Suppressor macrophage (primary cell): ENCODE measurements around the gene COTL1.
"Not testable (repeated sequence)": the region's sequence is repeated elsewhere in the genome, so short reads cannot be mapped to it uniquely, and the experiment has no call there.

Source experiments
- DNase-seq, 4 experiments: peaks; one replicate each; pipeline ENCODE4 v3.0.0-alpha.2; 2020 to 2022

The COTL1 gene

GRCh38 chr16:84643180-84643583 lies 25.3 kb upstream of the COTL1 start:
- peak; percentile 73 to 89 (median 84) for DNase-seq

GRCh38 chr16:84641643-84642358 lies 23.9 kb upstream of the COTL1 start:
- no peak for DNase-seq

- DNase-seq: no peak
Measured at GRCh38 chr16:84640145-84640544, 22.3 kb upstream of the COTL1 start.

- DNase-seq: no peak
Measured at GRCh38 chr16:84638231-84638806, 20.4 kb upstream of the COTL1 start.

- DNase-seq: peak in 1 of 4 experiments; percentile 25
Measured at GRCh38 chr16:84637709-84638108, 19.8 kb upstream of the COTL1 start.

GRCh38 chr16:84635702-84636101 lies 17.8 kb upstream of the COTL1 start:
- no peak for DNase-seq

GRCh38 chr16:84633622-84634021 lies 15.7 kb upstream of the COTL1 start:
- DNase-seq: no peak

GRCh38 chr16:84632862-84633261 lies 15.0 kb upstream of the COTL1 start:
- not testable (repeated sequence) for DNase-seq

GRCh38 chr16:84631886-84632285 lies 14.0 kb upstream of the COTL1 start:
- DNase-seq: peak in 3 of 4 experiments; percentile 50 to 74 (median 55)

GRCh38 chr16:84631153-84631466 lies 13.2 kb upstream of the COTL1 start:
- DNase-seq: no peak

GRCh38 chr16:84630446-84631152 lies 12.7 kb upstream of the COTL1 start:
- DNase-seq: no peak

- no peak for DNase-seq
Measured at GRCh38 chr16:84630009-84630408, 12.1 kb upstream of the COTL1 start.

GRCh38 chr16:84629580-84629979 lies 11.7 kb upstream of the COTL1 start:
- DNase-seq: no peak

GRCh38 chr16:84628226-84628731 lies 10.4 kb upstream of the COTL1 start:
- DNase-seq: no peak

GRCh38 chr16:84625556-84625955 lies 7.7 kb upstream of the COTL1 start:
- no peak for DNase-seq

- not testable (repeated sequence) for DNase-seq
Measured at GRCh38 chr16:84620913-84621312, 3.0 kb upstream of the COTL1 start.

- DNase-seq: peak in 3 of 4 experiments; percentile 62 to 66 (median 62)
Measured at GRCh38 chr16:84618581-84619460, 943 bp upstream of the COTL1 start.

- DNase-seq: peak in 3 of 4 experiments; percentile 58 to 77 (median 68)
Measured at GRCh38 chr16:84617041-84617790, 662 bp downstream of the COTL1 start.

- DNase-seq: peak in 3 of 4 experiments; percentile 43 to 58 (median 56)
Measured at GRCh38 chr16:84616515-84616914, 1.4 kb downstream of the COTL1 start.

- peak; percentile 19 to 57 (median 40) for DNase-seq
Measured at GRCh38 chr16:84614968-84615813, 2.7 kb downstream of the COTL1 start.

- DNase-seq: no peak
Measured at GRCh38 chr16:84614623-84614967, 3.3 kb downstream of the COTL1 start.
